ENCODE data around the gene TXLNB. TPM values are rescaled to one million over a fixed set of nuclear protein-coding genes. Genes with fewer than 3 reads are reported as not detected.

The TXLNB gene
- 0.40 and 0.44 TPM in 2 replicates for total RNA-seq

DNA sequence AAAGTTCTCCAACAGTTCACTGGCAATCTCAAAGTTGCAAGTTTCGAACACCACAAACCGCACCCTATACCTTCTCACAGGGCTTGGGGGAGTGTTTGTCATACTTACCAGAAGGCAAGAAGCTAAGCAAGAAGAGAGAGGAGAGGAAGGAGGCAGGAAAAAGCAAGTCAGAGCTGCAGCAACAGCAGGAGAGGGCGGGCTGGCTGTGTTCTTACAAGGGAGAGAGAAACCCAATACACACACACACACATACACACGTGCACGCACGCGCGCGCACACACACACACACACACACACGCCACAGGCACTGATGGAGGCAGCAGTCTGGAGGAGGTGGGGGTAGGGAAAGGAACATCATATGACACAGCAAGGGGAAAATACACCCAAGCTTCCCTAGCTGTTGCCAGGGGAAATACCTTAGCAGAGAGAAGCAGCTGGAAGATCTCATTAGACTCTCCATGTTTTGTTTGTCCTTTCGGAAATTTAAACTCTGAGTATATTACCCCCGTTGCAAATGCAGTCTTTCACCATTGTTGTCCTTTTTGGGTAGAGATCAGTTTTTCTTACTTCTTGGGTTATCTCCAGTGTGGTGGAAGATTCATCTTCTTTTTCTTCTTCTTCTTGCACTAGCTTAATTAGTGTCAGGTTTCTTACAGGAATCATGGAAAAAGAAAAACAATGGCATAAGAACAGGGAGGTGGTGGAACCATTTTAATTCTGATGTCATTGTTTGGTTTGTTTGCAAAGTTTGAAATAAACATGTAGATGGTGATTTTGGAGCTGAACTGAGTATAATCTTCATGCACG, at the start of gene TXLNB:
TSS of gene TXLNB (minus strand) at position 186 of the 807 bp plus-strand sequence. CDS start 3,099 bp downstream, outside the sequence.
- DNase-seq (ENCODE audit: low read depth in 2 of 2), result peak; percentile 76 to 92

DNA sequence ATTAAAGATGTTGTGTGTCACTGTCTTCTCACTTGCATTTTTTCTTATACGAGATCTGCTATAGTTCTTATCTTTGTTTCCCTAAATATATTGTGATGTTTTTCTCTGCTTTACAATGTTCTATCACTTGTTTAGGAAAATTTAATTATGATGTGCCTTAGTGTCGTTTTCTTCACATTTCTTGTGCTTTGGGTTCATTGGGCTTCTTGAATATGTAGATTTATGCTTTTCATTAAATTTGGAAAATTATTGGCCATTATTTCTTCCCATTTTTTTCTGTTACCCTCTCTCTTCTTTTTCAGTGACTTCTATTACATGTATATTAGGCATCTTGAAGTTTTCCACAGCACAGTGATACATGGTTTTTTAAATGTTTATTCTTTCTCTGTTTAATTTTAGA, 49.3 kb upstream of the TXLNB start:
- DNase-seq (ENCODE audit: low read depth in 2 of 2), result no peak

DNA sequence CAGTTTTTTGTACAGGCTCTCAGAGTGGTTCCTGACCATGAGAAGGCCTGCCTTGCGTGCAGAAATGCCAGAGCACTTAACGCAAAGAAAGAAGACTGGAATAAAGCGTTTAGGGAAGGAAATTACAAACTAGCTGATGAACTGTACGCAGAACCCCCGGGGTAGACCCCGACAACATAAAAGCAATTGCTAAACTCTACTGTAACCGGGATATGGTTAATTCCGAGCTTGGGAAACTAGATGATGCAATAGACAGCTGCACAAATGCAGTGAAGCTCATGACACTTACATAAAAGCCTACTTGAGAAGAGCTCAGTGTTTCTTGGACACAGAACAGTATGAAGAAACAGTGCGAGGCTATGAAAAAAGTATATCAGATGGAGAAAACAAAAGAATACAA, 47.0 kb upstream of the TXLNB start:
- DNase-seq (ENCODE audit: low read depth in 2 of 2), result no peak

DNA sequence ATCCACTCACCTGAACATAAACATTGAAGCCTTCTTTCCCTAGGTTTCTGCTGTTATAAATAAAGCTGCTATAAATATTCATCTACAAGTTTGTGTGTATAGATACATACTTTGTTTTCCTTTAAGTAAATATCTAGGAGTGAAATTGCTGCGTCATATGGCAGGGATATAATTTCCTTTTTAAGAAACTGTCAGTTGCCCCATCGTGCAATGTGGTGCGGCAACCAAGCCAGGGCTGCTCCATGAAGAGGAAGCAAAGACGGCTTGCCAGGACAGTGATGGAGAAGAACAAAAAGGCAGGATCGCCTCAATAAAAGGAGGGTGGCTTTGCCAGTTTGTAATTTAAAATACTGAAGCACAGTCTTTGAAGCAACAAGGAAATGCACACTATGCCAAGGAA, 46.0 kb upstream of the TXLNB start:
- no peak for DNase-seq (ENCODE audit: low read depth in 2 of 2)

DNA sequence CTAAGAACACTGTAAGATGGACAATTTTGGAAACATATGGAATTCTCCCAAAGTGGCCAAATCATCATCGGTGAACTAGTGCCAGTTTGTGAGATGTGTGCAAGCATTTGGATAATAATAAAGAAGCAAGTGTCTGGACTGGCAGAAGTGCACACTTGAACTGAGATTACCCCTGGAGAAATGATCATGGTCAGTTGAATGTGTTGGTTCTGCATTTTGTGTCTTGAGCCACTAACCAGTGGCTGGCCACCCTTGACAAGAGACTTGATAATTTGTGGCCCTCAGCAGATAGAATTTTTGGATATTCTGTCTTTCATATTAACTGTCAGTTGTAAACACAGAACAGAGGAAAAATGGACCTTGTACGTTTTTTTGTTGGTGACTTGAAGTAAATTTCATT, 45.2 kb upstream of the TXLNB start:
- DNase-seq (ENCODE audit: low read depth in 2 of 2), result no peak

DNA sequence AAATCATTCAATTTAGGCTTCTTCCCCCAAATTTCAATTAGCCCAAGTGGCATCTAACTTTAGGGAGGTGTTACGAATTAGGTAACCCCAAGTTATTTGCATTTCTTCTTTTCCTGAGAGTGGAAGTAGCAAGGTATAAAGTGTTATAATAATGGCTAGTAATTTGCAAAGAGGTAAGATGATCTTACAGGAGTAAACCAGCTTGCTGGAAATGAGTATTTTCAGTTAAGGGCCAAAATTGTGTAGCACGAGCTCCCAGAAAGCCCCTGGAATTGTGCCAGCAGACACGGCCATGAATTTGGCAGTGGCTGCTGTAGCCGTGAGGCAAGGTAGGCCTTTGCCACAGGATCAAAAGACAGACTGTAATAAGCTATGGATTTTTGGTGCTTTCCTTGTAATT, 44.7 kb upstream of the TXLNB start:
- peak; percentile 74 to 76 for DNase-seq (ENCODE audit: low read depth in 2 of 2)

DNA sequence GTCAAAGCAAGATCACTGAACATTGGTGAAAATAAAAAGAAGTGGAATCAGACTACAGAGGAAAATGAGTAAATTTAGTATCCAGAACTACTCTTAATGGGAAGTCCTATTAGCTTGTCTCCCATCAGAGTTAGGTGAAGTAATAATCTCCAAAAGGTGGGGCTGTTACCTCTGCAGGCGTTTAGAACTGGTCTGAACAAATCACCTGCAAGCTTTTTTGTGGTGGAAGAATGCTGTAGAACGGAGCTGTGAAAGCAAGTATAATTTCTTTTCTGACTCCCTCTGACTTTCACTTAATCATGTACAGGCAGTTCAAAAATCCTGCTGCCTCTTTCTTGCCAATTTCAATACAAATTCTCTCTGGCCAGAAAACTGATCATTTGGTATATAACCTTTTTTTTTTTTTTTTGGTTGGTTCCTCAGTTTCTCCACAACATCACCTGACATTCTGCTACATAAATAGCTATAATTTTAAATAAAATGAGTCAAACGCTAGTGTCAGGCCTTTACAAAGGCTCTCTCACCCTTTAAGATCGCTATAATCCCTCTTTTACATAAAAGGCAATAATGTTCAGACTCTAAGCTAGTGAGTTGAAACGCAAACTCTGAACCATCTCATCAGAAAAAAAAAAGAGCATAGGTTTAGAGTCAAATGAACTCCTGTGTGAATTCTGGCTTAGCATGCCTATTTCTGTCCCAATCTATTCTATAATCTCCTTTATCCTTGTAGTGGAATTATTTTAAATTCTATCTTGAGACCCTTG, 43.8 kb upstream of the TXLNB start:
- no peak for DNase-seq (ENCODE audit: low read depth in 2 of 2)

DNA sequence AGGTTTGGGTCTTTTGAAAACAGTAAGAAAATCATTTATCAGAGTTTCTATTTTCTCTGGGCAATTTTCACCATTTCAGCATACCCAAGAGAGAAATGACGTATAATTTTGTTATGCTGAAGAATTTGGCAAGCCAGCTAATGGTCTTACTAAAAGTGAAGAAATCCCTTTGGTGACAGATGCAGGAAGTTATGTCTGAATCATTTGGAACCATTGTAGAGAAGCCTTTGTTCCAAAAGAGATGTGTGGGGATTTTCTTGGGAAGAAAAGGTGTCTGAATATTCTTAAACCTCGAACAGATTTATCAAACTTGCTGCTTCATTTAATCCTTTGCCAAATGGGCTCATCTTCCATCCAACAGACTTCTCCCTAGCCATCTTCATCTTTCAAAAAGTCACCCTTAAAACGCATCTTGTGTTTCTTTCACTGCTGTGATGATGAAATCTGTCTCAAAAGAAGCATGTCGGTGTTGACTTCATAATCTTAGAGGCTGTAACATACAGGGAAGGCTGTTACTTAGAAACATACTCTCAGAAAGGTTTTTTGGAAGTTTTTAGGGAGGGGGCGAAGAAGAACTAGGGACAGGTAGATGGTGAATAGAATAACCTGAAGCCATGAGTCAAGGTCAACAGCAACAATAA, 43.1 kb upstream of the TXLNB start:
- peak; percentile 15 to 93 for DNase-seq (ENCODE audit: low read depth in 2 of 2)

DNA sequence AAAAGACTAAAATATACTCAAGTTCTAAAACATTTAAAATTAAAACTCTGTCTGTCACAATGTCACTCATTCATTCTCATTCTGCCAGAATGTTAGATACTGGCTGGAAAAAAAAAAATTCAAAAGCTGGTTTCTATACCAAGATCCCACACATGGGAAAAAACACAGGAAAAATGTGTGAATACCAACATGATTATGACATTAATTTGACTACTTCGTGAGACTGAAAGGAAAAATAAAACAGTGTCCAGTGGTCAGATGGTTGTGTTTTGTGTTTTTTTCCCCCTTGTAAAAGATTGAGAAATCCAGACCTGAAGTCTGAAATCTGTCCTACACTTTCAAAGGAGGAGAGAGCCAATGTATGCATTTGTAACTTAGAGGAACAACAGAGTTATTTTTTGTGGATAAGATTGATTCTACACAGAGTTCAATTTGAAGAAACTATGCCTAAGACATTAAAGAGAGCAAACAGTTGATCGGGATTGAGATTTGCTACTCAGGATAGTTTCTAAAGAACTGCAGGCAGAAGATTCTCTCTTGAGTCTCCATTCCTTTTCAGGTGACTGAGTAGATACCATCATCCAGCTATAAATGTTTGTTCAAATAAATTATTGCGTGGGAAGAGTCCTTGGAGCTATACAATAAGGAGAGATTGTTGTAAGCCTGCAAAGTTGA, 39.2 kb upstream of the TXLNB start:
- peak; percentile 28 to 70 for DNase-seq (ENCODE audit: low read depth in 2 of 2)

DNA sequence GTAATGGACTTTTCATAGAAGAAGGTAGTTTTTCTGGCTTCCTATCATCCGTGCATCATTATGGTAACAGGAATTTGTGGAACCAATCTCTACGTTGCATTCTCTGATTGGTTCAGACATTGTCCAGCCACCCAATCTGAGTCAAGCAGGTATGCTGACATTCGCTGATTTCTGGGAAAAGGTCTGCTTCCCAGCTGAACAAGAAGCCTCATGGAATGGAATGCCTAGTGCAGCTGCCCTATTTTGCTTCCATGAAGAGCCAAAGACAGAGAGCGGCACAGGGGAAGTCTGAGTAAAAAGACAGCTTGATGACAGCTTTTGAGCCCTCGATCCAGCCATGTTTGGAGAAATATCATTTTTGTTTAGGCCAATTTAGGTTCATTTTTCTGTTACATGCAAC, 38.5 kb upstream of the TXLNB start:
- DNase-seq (ENCODE audit: low read depth in 2 of 2), result no peak

DNA sequence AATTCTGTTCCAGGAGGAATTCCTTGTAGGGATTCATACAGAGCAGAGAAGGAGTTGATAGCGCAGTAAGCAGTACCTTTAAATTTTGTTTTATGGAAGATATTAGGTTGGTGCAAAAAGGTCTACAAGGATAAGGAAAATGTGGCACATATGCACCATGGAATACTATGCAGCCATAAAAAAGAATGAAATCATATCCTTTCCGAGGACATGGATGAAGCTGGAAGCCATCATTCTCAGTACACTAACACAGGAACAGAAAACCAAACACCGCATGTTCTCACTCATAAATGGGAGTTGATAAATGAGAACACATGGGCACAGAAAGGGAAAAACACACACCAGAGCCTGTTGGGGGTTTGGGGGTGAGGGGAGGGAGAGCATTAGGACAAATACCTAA, 37.4 kb upstream of the TXLNB start:
- DNase-seq (ENCODE audit: low read depth in 2 of 2), result no peak

DNA sequence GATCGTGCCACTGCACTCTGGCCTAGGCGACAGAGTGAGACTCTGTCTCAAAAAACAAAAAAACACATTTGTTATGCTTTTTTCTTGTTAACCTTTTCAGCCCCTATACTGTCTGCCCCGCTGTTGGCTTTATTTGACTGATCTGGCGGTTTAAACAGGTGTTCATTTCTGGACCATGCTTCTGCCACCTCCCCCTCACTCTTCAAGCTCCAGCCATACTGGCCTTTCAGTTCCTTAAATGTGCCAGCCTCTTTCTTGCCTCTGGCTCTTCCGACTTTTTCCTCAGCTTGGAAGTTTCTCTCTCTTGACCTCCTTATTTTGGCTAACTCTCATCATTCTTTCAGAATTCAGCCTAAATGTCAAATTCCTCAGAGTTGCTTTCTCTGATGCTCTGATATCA, 35.2 kb upstream of the TXLNB start:
- no peak for DNase-seq (ENCODE audit: low read depth in 2 of 2)

DNA sequence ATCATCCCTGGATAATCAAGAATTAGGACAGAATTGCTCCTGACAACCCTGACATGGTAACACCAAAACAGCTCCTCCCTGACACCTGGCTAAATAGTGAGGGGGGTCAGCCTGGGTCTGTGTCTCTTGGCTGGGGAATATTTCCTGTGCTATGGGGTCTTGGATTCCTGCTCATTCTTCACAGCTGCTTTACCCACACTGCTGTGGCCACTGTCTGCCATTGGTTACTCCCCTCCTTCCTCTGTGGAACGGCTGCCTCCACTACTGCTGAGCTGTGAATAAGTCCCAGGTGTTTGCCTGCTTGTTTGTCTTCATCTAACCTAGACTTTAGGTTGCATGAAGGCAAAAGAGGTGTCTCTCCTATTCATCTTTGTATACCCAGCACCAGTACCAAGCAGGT, 33.9 kb upstream of the TXLNB start:
- DNase-seq (ENCODE audit: low read depth in 2 of 2), result peak in 1 of 2 donors; percentile 74

DNA sequence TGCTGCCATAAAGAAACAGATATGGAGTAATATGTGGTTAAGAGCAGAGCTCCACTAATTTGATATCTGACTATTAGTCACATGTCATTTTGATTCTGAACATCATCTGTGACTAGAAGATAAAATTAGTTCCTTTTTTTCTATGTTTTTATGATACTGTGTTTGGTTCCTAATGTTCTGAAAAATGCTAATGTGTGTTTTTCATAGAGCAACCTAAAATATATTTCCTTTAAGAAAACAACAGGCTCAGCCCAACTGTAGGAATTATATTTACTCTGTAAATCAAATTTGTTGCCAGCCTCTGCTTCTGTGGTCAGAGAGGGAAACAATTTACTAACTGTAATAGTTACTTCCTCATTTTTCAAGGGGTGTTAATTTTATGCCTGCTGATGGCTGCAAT, 33.3 kb upstream of the TXLNB start:
- DNase-seq (ENCODE audit: low read depth in 2 of 2), result no peak

DNA sequence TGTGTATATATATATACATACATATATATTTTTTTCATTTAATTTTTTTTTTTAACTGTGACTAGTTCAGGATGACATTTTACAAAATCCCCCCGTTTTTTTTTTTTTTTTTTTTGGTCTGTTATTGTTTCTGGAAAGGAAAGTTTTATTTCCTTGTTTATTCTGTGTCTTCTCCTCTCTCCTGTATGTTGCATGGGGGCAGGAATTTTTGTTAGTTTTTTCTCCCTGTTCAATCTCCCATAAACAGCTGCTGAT, 32.4 kb upstream of the TXLNB start:
- peak in 1 of 2 donors; percentile 23 for DNase-seq (ENCODE audit: low read depth in 2 of 2)

DNA sequence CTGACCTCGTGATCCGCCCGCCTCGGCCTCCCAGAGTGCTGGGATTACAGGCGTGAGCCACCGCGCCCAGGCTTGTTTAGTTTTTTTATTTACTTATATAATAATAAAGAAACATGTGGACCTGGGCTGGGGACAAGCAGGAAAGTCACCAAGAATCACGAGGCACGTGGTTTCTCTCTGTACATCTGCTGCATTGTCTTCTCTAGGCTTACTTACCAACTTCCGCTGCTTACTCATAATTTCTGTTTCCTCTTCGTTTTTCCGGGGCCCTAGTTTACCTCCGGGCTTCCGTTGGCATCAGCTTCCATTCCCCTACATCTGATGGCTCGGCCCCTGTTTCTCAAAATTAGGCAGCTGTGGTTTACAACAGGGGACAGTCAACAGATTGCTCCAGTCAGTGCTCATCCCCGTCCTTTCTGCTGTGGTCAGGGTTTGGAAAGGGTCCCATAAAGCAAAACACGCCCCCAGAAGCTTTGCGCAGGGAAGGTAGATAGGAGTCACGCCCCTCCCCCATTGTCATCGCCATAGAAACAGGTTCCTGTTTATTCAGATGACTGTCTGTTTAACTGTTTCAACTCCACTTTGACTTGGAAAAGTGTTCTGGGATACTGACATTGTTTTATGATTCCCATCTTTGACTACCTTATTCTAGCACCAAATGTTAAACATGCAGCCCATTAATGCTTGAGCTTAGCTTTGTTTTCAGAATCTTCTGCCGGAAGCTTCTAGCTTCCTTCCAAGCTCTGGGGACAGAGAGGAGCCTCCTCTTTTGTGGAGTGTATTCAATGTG, 31.9 kb upstream of the TXLNB start:
- DNase-seq (ENCODE audit: low read depth in 2 of 2), result peak; percentile 97 to 99

DNA sequence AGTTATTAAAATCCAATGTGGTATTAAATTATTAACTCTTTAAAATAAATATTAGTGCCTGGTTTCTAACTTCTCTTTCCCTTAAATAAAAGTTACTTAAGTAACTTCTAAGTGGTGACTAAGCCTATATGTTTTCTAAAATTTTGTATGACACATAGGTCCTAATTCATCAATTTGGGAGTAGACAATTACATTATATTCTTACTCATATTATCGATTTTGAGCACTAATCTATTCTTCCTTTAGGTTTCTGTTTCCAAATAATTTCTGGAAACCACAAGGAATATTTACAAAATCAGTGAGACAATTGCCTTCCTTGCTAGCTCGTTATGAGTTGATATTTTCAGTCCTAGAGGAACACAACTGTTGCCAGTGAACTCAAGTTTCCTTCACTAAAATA, 28.3 kb upstream of the TXLNB start:
- DNase-seq (ENCODE audit: low read depth in 2 of 2), result no peak

DNA sequence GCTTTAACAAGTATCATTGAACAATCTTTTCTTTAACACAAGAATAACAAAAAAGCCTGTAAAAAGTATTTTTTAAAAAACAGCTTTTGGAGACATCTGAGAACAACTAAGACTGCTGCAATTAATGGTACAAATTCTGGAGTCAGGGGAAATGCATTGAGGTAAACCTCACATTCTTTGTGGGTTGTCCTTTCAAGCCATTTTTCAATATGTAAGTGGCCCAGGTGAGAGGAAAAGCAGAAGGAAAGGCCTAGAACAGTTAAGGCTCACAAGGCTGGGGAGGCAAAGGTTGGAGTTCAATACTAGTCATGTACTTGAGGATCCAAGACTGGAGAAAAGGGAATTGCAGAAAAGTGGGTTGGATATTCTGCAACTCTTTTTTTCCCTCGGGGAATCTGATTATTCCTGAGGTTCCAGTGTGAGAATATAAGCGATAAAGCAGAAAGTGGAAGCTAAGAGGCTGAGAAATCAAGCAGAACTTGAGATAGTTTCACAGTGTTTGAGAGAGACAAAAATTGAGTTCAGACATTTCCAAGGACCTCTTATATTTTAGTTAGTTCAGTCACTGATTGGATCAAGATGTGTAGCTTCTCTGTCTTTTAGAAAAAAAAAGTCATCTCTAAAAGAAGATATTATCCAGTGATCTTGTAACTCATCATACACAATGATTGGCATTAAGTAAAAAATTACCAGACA, 25.0 kb upstream of the TXLNB start:
- DNase-seq (ENCODE audit: low read depth in 2 of 2), result no peak

DNA sequence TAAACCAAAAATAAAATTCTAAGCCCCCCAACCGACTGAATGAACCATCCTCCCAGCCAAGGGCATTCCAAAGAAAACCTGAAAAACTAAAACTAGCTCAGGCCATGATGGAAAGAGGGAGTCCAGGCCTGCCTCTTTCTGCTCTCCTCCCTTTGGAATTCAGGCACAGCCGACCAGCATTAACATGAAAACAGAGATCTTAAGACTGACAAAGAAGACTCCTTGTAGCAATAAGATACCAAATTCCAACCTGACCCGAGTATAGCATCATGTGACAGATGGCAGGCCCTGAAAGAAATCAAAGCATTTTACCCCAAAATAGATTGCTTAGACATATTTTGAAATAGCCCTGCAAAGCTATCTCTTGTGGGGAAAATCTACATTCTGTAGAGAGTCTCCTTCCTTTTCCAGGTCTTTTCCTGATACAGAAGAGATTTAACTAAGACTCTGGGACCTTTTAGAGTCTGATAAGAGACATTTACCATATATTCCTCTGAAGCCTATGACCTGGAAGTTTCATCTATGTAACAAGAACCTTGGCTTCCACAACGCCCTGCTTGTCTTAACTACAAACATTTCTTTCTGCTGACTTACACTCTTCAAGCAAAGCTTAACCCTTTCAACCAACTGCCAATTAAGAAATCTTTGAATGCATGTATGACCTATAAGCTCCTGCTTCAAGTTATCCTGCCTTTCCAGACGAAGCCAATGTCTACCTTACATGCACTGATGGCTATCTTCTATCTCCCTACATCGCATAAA, 22.2 kb upstream of the TXLNB start:
- no peak for DNase-seq (ENCODE audit: low read depth in 2 of 2)

DNA sequence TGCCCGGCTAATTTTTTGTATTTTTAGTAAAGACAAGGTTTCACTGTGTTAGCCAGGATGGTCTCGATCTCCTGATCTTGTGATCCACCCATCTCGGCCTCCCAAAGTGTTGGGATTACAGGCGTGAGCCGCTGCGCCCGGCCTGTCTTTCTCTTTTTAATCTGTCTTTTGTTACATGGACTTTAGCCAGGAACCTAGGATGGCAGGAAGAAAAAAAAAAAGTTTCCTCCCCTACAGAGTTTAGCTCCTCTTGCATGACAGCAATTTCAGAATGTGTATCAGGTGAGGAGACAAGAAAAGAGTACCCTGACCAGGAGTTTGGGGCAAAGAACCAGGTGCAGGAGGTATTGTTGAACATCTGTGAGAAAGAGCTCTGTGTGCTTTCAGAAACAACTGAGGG, 21.4 kb upstream of the TXLNB start:
- no peak for DNase-seq (ENCODE audit: low read depth in 2 of 2)
